Cardiac muscle cell (in vitro differentiated cells and primary cell): Measurements from ENCODE around the gene CDY2A. TPM values are rescaled to one million over a fixed set of nuclear protein-coding genes. Genes with fewer than 3 reads are reported as not detected.
"Not testable (repeated sequence)": the region's sequence is repeated elsewhere in the genome, so short reads cannot be mapped to it uniquely, and the experiment has no call there.

ENCODE experiments used
- DNase-seq, 2 donors: peaks; one replicate each; pipeline versions ENCODE4 v3.0.0 to v3.0.0-alpha.2; 2010 to 2017; ENCODE audit warnings: low read depth in 1 of 2, low spot score in 1 of 2
- H3K27ac ChIP-seq: fragments of 200-600 bp; sonication (generic); 2 replicates; pipeline ENCODE4 v1.5.1; 2016
- H3K27me3 ChIP-seq: fragments of 200-600 bp; sonication (generic); 2 replicates; pipeline ENCODE4 v1.6.0; 2016; ENCODE audit warnings: control low read depth
- H3K36me3 ChIP-seq: fragments of 200-600 bp; sonication (generic); 2 replicates; pipeline ENCODE4 v1.5.1; 2016; ENCODE audit warnings: control low read depth
- H3K4me1 ChIP-seq: fragments of 200-600 bp; sonication (generic); 2 replicates; pipeline ENCODE4 v1.8.1; 2017; ENCODE audit warnings: low read depth, mild to moderate bottlenecking, mixed run types
- H3K4me3 ChIP-seq: fragments of 200-600 bp; sonication (generic); 2 replicates; pipeline ENCODE4 v1.5.1; 2016; ENCODE audit warnings: mild to moderate bottlenecking
- H3K9me3 ChIP-seq: fragments of 200-600 bp; sonication (generic); 2 replicates; pipeline ENCODE4 v1.5.1; 2017; ENCODE audit warnings: low read depth, mild to moderate bottlenecking, control low read depth
- polyA plus RNA-seq: library from polyadenylated mRNA; unstranded; fragments of >200 nt; fragmentation: Nextera tagmentation; extraction: Ambion mirVana; gene quantifications from 2 replicates; pipeline ENCODE4 v1.2.1, GENCODE V29; 2016
- total RNA-seq: library from RNA; depleted of rRNA; stranded (reverse); fragments of >200 nt; gene quantifications from 2 replicates; pipeline ENCODE4 v1.2.3, GENCODE V29; 2016

Gene CDY2A
- total RNA-seq (not detected in 2 replicates), polyA plus RNA-seq (not detected in 2 replicates)

DNA sequence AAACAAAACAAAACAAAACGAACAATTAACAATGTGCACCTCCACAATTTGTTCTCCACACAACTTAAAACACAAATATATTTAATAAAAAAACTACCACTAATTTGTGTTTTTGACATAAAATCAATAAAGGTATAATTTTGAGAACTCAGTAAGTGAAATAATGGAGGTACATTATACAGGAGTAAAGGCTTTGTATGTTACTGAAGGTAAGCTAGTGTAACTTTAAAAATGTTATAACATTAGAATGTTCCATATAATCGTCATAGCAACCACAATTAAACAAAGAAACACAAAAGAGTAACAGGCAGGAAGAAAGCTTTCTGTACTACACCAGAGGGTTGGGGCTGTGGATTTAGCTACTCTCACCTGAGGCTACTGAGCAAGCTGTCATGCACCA, at the start of gene CDY2A:
Gene CDY2A, plus strand, starts transcription at position 301 of the 400 bp plus-strand sequence. CDS start 328 bp downstream, outside the sequence.
- not testable (repeated sequence) for H3K4me3 ChIP-seq, DNase-seq, H3K27me3 ChIP-seq, H3K27ac ChIP-seq, H3K9me3 ChIP-seq, H3K36me3 ChIP-seq, H3K4me1 ChIP-seq

DNA sequence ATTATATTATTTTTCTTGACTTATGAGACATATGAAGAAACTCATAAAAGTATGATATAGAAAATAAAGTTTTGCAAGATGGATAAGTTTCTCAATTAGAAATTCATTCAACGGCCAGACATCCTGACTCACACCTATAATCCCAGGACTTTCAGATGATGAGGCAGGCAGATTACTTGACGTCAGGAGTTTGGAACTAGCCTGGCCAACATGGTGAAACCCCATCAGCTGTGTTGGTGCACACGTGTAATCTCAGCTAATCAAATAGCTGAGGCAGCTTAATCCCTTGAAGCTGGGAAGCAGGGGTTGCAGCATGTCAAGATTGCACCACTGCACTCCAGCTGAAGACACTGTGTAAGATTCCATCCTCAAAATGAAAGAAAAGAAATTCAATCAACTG, 28.0 kb upstream of the CDY2A start:
- H3K4me3 ChIP-seq, result not testable (repeated sequence)

GRCh38 chrY:17998266-17998665, 27.3 kb upstream of the CDY2A start:
- H3K36me3 ChIP-seq, H3K4me3 ChIP-seq, H3K4me1 ChIP-seq, H3K27ac ChIP-seq, H3K27me3 ChIP-seq, H3K9me3 ChIP-seq, DNase-seq: not testable (repeated sequence)

More for the DNA sequence above, 28.0 kb upstream of the CDY2A start:
- DNase-seq, H3K4me1 ChIP-seq, H3K9me3 ChIP-seq, H3K27ac ChIP-seq, H3K27me3 ChIP-seq, H3K36me3 ChIP-seq: not testable (repeated sequence)

DNA sequence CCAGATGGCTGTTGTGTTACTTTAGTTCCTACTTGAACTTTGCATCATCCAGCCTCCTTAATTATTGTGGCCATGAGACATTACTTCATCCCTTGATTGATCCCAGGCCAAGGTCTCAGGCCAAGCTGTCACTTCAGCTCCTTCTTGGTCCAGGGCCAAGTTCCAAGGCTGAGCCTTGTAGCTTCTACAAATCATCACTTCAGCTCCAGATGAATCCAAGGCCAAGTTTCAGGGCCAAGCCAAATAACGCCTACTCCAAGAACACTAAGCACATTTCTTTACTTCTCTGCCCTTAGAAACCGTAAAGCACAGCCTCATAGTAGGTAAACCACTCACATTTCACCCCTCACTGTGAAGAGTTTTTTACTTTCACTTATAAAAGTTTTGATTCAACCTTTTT, 1.7 kb upstream of the CDY2A start:
- not testable (repeated sequence) for H3K36me3 ChIP-seq, H3K27me3 ChIP-seq, DNase-seq, H3K9me3 ChIP-seq, H3K27ac ChIP-seq, H3K4me3 ChIP-seq, H3K4me1 ChIP-seq

DNA sequence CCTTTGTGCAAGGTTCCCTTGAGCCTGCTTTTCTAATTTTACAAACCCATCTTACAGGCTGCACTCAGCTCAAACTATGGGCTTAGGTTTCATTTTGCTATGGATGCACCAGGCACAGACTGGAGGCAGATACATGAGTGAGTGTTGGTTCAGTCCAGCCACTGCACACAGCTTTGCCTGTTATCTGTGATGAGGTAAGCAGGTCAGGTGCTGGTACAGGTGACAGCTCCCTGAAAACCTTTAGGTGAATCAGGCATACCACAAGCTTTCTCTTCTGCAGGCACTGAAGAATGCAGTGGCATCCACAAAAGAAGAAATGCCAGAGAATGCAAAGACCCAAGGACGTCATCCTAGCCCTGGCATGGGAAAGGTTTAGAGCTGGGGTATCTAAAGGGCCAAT, 3.3 kb downstream of the CDY2A start:
- not testable (repeated sequence) for H3K27ac ChIP-seq, H3K9me3 ChIP-seq, H3K4me1 ChIP-seq, DNase-seq, H3K27me3 ChIP-seq, H3K36me3 ChIP-seq, H3K4me3 ChIP-seq

DNA sequence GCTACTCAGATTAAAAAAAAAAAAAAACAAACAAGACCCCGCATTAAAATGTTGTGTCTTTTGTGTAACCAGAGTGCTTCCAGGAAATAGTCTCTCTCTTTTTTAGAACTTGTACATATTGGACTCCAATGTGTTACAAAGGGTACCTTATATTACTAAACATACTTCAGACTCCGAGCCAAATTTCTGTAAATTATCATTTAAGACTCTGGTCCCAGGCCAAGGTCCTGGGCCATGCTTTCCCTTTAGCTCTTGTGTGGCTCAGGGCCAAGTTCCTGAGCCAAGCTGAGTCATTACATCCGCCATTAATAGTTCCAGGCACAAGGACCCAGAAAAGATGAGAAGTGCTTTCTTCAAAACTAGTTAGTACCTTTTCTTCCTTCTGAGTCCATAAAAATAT, 4.6 kb downstream of the CDY2A start:
- H3K27ac ChIP-seq, H3K27me3 ChIP-seq, H3K4me1 ChIP-seq, H3K4me3 ChIP-seq, DNase-seq, H3K9me3 ChIP-seq, H3K36me3 ChIP-seq: not testable (repeated sequence)

- H3K9me3 ChIP-seq, H3K4me1 ChIP-seq, H3K27me3 ChIP-seq, DNase-seq, H3K36me3 ChIP-seq, H3K4me3 ChIP-seq, H3K27ac ChIP-seq: not testable (repeated sequence)
Observed at GRCh38 chrY:18034100-18034814, 8.7 kb downstream of the CDY2A start.

DNA sequence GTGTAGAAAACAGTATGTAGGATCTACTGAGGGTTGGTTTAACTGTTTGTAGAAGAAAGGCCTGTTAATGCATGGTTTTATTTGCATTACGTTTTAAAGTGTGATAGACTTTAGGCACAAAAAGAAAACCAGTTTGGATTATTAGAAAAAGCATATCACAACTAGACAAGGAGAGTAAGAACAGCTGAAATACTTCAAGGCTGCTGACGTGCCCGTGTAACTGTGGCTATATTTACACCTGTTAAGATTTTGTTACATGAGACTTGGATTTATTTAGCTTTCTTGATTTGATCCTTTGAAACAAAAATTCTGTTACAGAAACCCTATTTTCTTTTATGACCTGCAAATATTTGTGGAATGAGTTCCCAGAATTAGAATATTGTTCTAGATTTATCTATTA, 9.3 kb downstream of the CDY2A start:
- H3K27me3 ChIP-seq, H3K27ac ChIP-seq, H3K4me1 ChIP-seq, H3K36me3 ChIP-seq, H3K4me3 ChIP-seq, H3K9me3 ChIP-seq, DNase-seq: not testable (repeated sequence)

DNA sequence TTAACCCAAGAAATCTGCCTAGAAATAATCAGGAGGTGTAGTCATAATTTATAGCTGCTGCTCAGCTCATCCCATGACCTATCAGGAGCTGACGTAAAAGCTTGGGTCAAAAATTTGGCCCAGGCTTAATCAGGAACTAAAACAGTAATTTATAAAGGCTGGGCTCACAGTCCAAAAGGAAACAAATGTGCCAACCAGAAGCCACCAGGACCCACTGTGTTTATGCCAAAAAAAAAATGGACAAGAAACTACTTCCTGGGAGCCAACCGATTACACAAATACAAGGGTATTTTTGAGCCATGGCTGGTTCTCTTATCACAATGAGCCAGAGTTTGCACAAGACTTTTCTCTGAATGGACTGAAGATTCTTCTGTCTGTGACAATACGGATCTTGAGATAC, 19.4 kb downstream of the CDY2A start:
- H3K9me3 ChIP-seq, H3K4me3 ChIP-seq, H3K27ac ChIP-seq, DNase-seq, H3K27me3 ChIP-seq, H3K4me1 ChIP-seq, H3K36me3 ChIP-seq: not testable (repeated sequence)

DNA sequence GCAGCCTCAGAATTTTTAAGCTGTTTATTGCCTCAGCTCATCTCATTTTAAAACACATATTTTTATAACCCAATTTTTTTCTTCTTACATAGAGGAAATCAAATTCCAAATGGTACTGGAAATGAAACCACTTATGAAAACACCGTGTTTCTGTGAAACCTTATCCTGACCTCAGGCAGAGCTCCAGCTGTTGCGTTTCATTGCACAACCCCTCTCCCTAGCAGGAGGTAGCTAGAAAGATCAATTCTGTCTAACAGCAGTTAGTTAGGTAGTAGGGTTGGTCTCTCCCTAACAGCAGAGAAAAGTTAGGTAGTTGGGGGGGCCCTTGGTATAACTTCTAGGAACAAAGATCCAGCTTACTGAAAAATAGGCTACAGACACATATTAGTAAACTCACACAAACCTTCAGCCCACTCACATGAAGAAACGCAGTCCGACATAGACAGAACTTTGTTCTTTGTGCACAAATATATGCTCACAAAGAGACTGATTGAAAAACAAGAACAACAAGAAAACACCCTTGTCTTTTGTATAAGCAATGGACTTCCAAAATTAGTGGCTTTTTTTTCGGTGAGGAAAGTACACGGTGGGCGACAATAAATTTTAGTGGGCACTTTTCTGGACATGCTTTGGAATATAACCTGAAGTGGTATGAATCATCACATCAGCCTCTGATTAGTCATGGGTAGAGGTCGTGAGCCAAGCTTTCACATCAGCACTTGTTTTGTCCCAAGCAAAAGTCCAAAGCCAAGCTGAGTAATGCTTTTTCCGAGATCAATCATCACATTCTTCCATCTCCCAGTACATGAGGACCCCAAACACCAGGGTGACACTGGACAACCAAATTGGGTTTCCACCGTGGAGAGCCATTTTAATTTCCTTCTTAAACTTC, 22.8 kb downstream of the CDY2A start:
- not testable (repeated sequence) for H3K4me1 ChIP-seq, DNase-seq, H3K27me3 ChIP-seq, H3K27ac ChIP-seq, H3K9me3 ChIP-seq, H3K36me3 ChIP-seq, H3K4me3 ChIP-seq

DNA sequence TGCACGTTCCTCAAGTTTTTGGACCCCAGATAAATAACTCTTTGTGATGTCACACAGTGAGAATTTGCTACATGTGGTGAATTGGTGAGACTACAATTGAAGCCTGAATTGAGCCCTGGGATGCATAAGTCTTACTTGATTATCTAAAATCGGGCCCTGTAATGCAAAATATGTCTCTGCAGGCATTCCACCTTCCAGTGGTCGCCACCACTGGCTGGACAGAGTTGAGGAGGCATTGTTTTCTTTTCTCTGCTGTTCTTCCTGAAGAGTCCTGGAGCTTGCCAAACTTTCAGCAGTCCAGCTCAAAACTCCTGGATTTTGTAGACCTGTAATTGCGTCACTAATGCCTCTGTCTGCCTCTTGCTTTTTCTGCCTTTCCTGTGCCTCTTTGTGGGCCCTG, 23.5 kb downstream of the CDY2A start:
- H3K4me1 ChIP-seq, DNase-seq, H3K9me3 ChIP-seq, H3K36me3 ChIP-seq, H3K4me3 ChIP-seq, H3K27me3 ChIP-seq, H3K27ac ChIP-seq: not testable (repeated sequence)

DNA sequence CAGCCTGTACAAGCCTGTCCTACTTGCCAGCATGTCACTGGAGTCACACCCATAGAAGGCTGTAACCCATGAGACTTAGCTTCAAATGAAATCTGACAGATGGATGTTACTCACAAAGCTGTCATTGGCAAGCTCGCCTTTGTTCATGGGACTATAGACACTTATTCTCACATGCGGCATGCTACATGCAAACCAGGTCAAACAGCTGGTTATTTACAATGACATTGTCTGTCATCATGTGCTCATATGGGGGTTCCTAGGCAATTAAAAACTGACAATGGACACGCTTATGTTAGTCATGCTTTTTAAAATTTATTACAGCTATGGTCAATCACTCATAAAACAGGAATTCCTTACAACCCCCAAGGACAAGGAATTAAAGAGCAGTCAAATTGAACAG, 30.9 kb downstream of the CDY2A start:
- DNase-seq, H3K4me3 ChIP-seq, H3K36me3 ChIP-seq, H3K9me3 ChIP-seq, H3K27ac ChIP-seq, H3K27me3 ChIP-seq, H3K4me1 ChIP-seq: not testable (repeated sequence)

- H3K9me3 ChIP-seq, H3K27ac ChIP-seq, H3K27me3 ChIP-seq, H3K36me3 ChIP-seq, H3K4me3 ChIP-seq, DNase-seq, H3K4me1 ChIP-seq: not testable (repeated sequence)
Observed at GRCh38 chrY:18073464-18073863, 47.9 kb downstream of the CDY2A start.
